ENCODE data around the gene SETD2. TPM values are rescaled to one million over a fixed set of nuclear protein-coding genes. Genes with fewer than 3 reads are reported as not detected.
A peak's percentile ranks its signal among the peaks of the same experiment; 100 is the strongest.

The SETD2 gene
- total RNA-seq, 1 experiment from 2014 or later, result 28.8 TPM

DNA sequence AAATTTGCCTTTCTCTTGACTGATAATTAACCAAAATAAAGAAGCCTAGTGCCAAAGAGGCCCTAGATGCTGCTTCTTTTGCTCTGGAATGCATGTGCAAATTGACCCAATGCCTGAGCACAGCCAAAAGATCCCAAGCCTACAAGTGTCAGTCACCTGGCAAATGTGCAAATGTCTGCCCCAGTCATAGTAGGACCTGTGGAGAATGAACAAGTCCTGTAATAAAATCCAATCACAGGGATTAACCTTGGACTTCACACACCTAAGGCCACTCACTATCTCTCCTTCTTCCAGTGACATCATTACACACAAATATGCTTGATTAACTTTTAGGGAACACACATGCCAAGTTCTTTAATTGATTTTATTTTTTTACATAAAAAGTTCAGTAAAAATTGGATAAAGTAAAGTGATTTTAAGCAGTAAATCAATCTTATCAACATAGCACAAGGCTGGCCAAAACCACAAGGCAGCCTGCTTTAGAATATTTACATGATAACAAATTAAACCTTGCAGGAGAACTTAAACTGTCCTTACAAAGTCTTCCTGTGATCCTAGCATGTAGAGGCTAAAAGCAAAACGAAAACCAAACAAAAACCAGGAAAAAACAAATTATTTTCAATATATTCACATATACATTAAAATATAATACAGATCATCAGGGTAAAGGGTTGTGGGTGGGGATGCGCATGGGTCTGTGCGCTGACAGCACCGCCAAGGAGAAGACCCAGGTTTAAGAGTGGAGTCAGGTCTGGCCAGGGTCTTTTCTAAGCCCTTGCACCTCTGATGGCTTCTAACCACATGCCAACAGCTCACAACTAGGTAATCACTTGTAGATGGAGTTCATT, 147.6 kb downstream of the SETD2 start:
- Histone ChIP-seq H3K4me1 (ENCODE audit: insufficient read depth, low read length, poor library complexity, severe bottlenecking) (peaks cover 15% of the 10 kb centered on the region), H3K9me3 (ENCODE audit: low read depth, low read length, poor library complexity, severe bottlenecking) (no peaks in the 10 kb centered on the region), H3K27me3 (replicated peaks; ENCODE audit: insufficient read depth, low read depth, low read length, poor library complexity) (no peaks in the 10 kb centered on the region), H3K36me3 (ENCODE audit: insufficient read depth, low read length, poor library complexity, severe bottlenecking) (no peaks in the 10 kb centered on the region), H3K27ac (ENCODE audit: low read depth, low read length, poor library complexity, severe bottlenecking) (no peak overlapping the region), H3K4me3 (ENCODE audit: low read depth, low read length, poor library complexity, severe bottlenecking) (no peak overlapping the region)
- intact Hi-C loops (cut with micrococcal nuclease; ENCODE audit: unreplicated experiment), result no loop called here
- POLR2A ChIA-PET (ENCODE audit: low non-redundant PET), result interaction anchor here (0.5 kb wide), 1 partner anchor 39 kb away, joined by 11 read pairs; no protein-coding TSS in a partner anchor
- BruUV-seq (replicated peaks), result TSS peak; percentile 77
- TF ChIP-seq, protein P1, sequence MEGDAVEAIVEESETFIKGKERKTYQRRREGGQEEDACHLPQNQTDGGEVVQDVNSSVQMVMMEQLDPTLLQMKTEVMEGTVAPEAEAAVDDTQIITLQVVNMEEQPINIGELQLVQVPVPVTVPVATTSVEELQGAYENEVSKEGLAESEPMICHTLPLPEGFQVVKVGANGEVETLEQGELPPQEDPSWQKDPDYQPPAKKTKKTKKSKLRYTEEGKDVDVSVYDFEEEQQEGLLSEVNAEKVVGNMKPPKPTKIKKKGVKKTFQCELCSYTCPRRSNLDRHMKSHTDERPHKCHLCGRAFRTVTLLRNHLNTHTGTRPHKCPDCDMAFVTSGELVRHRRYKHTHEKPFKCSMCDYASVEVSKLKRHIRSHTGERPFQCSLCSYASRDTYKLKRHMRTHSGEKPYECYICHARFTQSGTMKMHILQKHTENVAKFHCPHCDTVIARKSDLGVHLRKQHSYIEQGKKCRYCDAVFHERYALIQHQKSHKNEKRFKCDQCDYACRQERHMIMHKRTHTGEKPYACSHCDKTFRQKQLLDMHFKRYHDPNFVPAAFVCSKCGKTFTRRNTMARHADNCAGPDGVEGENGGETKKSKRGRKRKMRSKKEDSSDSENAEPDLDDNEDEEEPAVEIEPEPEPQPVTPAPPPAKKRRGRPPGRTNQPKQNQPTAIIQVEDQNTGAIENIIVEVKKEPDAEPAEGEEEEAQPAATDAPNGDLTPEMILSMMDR (conservative IDR thresholded peaks at IDR 0.05; ENCODE audit: low read depth, low read length), result no peak
- TF ChIP-seq EZH2 (IDR thresholded peaks at IDR 0.05; ENCODE audit: borderline replicate concordance, low read depth, low read length, poor library complexity, severe bottlenecking), result no peak
- DNase-seq (ENCODE audit: low spot score), result no peak
- CTCF ChIA-PET, result no interaction called here

DNA sequence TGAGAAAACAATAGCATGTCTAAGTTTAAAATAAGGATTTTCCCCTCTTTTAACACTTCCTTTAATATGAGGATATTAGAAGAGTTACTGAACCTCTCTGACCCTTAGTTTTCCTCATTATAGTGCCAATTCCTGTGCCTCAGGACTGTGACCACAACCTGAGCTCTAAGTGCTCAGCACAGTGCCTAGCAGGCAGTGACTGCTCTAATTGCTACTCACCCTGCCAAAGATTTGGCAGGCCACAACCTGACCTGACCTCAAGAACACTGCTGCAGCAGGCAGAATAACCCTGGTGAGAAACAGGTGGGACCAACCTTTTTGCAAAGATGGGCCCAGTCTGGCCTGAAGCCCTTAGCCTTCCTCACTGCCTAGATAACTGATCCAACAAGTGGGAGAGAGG, 148.8 kb downstream of the SETD2 start:
- ChIA-PET CTCF (no interaction called here), POLR2A (ENCODE audit: low non-redundant PET) (no interaction called here)
- DNase-seq (ENCODE audit: low spot score), result no peak
- no peak for TF ChIP-seq EZH2 (IDR thresholded peaks at IDR 0.05; ENCODE audit: borderline replicate concordance, low read depth, low read length, poor library complexity, severe bottlenecking)
- TF ChIP-seq, protein P1 (conservative IDR thresholded peaks at IDR 0.05; ENCODE audit: low read depth, low read length), result no peak
- no TSS peak for BruUV-seq (replicated peaks)
- Histone ChIP-seq H3K9me3 (ENCODE audit: low read depth, low read length, poor library complexity, severe bottlenecking) (no peaks in the 10 kb centered on the region), H3K4me1 (ENCODE audit: insufficient read depth, low read length, poor library complexity, severe bottlenecking) (peaks cover 15% of the 10 kb centered on the region), H3K36me3 (ENCODE audit: insufficient read depth, low read length, poor library complexity, severe bottlenecking) (no peaks in the 10 kb centered on the region), H3K27me3 (replicated peaks; ENCODE audit: insufficient read depth, low read depth, low read length, poor library complexity) (no peaks in the 10 kb centered on the region), H3K4me3 (ENCODE audit: low read depth, low read length, poor library complexity, severe bottlenecking) (no peak overlapping the region), H3K27ac (ENCODE audit: low read depth, low read length, poor library complexity, severe bottlenecking) (no peak overlapping the region)
- intact Hi-C loops (cut with micrococcal nuclease; ENCODE audit: unreplicated experiment), result no loop called here

DNA sequence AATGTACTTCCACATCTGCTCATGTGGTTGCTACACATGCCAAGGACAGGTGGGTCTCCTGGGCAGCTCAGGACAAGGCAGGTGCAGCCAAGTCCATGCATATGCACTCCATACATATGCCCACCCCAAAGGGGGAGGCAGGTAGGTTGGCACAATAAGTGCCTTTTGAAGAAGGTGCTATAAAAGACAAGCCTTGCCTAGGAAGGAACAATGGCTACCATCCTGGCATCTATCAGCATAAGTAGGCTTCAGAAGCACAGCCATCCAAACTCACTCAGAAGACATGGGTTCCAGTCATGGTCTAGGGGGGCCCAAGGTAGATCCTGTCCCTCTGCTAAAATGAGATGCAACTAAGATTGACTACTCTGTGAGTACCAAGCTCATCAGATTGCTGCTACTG, 149.9 kb downstream of the SETD2 start:
- BruUV-seq (replicated peaks), result no TSS peak
- no peak for DNase-seq (ENCODE audit: low spot score)
- H3K36me3 ChIP-seq (ENCODE audit: insufficient read depth, low read length, poor library complexity, severe bottlenecking), result no peaks in the 10 kb centered on the region
- ChIA-PET CTCF (no interaction called here), POLR2A (ENCODE audit: low non-redundant PET) (no interaction called here)
- H3K4me3 ChIP-seq (ENCODE audit: low read depth, low read length, poor library complexity, severe bottlenecking), result no peak overlapping the region
- H3K27ac ChIP-seq (ENCODE audit: low read depth, low read length, poor library complexity, severe bottlenecking), result no peak overlapping the region
- intact Hi-C loops (cut with micrococcal nuclease; ENCODE audit: unreplicated experiment), result no loop called here
- H3K4me1 ChIP-seq (ENCODE audit: insufficient read depth, low read length, poor library complexity, severe bottlenecking), result peaks cover 15% of the 10 kb centered on the region
- no peaks in the 10 kb centered on the region for H3K27me3 ChIP-seq (replicated peaks; ENCODE audit: insufficient read depth, low read depth, low read length, poor library complexity)
- TF ChIP-seq EZH2 (IDR thresholded peaks at IDR 0.05; ENCODE audit: borderline replicate concordance, low read depth, low read length, poor library complexity, severe bottlenecking), result no peak
- TF ChIP-seq, protein P1 (conservative IDR thresholded peaks at IDR 0.05; ENCODE audit: low read depth, low read length), result no peak
- no peaks in the 10 kb centered on the region for H3K9me3 ChIP-seq (ENCODE audit: low read depth, low read length, poor library complexity, severe bottlenecking)

Measured in A673 (cell line).